Stimulated activated CD8-positive, alpha-beta memory T cell treated with anti-CD3 and anti-CD28 coated beads, Interleukin-15, amount 100 ng/mL, for 48 hours (primary cell): ENCODE data around the gene RFFL.
"Not testable (repeated sequence)": the region's sequence is repeated elsewhere in the genome, so short reads cannot be mapped to it uniquely, and the experiment has no call there.

ENCODE experiments used
- DNase-seq, 2 donors: peaks; one replicate each; pipeline ENCODE4 v3.0.0-alpha.2; 2020; ENCODE audit warnings: low read depth in 2 of 2

Gene RFFL

DNA sequence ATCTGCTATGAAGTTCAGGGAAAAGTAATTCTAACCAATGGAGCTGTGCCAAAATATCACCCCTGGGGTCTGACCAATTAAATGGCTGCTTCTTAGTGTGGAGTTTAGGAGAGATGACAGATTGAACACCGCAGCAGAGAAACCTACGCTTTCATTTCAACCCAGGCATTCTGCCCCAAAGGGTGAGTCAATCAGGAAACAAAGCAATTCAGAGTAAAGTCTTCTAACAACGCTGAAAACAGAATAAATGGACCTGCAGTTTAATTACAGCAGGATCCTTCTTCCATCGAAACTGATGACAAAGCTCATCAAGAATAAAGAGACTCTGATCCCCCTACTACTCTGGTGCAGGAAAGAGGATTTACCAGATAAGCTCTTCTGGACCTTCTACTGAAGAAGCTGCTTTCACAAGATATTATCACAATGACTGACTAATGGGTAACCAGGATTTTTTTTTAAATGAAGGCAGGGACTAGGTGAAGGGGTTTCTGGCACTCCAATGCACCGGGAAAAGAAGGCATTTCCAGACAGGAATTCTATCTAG, 16.7 kb downstream of the RFFL start:
- peak; percentile 48 to 56 for DNase-seq

DNA sequence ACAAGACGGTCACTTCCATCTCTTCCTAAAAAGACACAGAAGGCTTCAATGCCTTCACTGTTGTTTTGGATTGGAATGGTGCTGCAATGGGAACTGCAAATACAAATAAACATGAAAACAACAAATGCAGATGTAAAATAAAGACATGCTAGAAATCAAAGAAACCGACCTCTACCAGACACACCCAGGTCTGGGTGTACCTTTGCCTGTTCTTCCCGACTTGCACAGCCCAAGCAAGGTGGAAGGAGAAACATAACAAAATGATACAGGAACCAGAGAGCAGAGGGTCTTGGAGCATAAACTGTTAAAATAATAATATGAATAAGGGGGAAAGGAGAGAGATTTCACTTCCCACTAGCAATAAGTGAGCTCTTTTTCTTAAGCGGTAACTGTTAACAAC, 17.3 kb downstream of the RFFL start:
- DNase-seq, result no peak

DNA sequence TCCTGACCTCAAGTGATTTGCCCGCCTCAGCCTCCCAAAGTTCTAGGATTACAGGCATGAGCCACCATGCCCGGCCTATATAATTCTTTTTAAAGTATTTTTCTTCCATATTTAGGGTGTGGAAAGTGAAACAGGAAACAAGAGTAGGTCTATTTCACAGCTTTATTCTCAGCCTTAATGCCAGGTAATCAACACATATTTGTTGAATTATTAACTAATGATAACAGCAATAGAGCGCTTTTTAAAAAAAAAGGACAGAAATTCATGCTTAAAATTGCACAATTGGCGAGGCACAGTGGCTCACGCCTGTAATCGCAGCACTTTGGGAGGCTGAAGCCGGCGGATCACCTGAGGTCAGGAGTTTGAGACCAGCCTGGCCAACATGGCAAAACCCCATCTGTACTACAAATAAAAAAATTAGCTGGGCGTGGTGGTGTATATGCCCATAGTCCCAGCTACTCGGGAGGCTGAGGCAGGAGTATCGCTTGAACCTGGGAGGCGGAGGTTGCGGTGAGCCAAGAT, 18.0 kb downstream of the RFFL start:
- DNase-seq, result not testable (repeated sequence)

DNA sequence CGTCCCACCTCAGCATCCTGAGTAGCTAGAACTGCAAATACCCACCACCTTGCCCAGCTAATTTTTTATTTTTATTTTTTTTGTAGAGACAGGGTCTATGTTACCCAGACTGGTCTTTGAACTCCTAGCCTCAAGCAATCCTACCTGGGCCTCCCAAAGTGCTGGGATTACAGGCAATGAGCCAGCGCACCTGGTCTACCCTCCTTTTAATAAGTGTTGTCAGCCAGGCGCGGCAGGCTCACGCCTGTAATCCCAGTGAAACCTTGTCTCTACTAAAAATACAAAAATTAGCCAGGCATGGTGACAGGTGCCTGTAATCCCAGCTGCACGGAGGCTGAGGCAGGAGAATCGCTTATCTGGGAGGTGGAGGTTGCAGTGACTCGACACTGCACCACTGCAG, 19.3 kb downstream of the RFFL start:
- no peak for DNase-seq

DNA sequence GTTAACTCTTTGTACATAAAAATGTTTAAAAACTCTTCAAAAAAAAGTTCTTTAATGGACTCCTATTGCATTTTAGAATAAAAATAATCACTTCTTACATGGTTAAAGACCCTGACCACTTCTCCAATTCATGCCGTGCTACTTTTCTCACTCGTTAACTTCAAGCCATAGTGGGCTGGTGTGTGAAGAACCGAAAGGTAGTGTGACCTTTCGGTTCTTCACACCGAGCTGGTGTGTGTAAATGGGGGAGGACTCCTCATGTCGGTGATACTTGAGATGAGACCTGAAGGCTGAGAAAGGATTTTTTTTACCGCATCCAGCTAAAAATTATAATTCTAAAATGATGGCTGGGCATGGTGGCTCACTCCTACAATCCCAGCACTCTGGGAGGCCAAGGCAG, 22.1 kb downstream of the RFFL start:
- no peak for DNase-seq

DNA sequence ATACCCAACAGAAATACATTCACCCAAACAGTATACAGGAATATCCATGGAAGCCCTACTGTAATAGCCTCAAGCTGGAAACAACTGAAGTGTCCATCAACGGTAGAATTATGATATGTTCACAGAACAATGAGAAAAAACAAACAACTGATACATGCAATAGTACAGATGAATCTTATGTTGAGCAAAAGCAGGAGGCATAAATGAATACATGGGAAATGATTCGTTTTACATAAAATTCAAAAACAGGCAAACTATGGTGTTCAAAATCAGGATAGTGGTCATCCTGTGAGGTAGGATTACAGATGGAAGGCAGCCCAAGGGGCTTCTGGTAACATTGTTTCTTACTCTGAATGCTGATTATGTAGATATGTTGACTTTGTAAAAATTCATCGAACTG, 25.1 kb downstream of the RFFL start:
- no peak for DNase-seq

DNA sequence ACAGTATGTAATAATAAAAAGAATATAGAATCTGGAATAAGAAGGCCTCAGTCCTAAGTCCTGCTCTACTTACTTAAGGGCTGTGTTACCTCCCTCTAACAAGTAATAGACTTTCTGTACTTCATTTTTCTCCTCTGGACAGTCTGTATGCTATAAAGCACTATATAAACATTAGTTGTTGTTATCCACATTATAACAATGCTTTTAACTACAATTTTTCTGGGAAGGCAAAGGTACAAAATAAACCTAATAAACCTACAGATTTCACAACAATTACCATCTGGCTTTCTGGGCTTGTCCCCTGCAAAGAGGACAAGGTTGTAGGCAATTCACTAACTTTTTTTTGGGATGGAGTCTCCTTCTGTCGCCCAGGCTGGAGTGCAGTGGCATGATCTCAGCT, 32.7 kb downstream of the RFFL start:
- no peak for DNase-seq

DNA sequence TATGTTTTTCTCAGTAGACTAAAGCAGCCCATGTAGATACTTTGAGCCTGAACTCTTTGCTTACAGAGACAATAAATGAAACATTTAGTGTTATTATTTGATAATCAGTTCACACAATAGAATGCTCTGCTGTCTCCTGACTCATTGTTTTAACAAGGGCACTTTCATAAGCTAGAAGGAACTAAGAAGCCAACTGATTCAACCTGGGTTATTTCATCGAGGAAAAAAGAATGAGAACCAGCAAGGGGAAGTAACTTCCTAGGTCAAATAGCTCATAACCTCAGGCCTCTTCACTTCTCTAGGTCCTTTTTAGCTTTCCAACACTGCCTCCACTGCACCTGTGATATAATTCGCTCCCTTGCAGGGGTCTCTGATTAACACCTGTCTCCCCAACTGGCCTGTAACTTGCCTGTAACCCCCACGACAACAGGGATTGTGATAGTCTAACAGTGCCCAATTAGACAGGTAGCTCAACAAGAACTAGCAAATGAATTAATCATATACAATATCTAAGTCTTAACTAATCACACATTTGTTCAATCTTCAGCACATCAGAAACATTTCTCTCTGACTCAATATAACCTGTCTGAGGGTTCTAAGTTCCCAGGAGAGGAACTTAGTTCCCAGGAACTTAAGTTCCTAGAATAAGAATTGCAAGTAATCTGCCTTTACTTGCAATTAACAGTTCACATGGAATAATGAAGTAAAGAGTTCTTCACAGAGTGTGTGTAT, 34.8 kb downstream of the RFFL start:
- DNase-seq, result no peak

DNA sequence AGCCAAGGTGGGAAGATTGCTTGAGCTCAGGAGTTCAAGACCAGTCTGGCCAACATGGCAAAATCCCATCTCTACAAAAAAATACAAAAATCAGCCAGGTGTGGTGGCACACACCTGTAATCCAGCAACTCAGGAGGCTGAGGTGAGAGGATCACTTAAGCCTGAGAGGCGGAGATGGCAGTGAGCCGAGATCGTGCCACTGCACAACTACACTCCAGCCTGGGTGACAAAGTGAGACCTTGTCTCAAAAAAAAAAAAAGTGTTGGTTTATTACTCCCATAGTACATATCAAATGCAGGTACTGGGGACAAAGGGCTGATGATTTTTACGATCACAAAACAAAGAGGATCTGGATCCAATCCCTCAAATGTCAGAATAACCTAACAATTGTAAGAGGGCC, 35.4 kb downstream of the RFFL start:
- DNase-seq, result not testable (repeated sequence)

DNA sequence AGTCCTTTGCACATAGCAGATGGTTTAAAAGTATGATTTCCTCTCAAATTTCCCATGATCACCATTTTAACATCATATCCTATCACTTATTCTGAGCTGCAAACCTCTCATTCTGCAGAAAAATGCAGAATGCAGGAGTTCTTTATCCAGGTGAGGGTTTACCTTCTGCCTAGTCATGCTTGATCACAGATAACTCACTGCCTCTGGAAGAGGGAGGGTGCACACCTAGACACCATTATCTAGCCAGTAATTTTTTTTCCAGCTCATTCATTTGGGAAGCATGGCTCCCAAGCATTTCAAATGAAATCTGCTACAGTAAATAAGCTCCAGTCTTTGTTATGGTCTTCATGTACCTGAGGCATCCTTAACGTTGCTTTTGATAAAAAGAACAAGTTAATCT, 38.0 kb downstream of the RFFL start:
- no peak for DNase-seq

DNA sequence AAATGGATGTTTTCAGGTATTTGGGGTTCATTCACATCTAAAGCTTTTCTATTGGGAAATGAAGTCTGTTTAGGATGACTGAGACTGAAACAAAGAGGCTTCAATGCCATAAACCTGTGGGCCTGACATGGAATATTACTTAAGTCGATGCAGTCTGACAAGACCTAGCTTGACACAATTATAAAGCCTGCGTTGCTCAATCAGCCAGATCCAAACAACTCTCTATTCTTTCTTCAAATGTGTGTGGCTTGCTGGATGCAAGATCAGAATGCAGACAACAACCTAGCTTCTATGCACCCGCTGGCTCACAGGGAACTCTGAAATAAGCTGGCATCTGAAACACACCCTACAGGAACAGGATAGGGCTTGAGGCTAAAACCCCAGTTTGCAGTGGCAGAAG, 40.0 kb downstream of the RFFL start:
- DNase-seq, result no peak

DNA sequence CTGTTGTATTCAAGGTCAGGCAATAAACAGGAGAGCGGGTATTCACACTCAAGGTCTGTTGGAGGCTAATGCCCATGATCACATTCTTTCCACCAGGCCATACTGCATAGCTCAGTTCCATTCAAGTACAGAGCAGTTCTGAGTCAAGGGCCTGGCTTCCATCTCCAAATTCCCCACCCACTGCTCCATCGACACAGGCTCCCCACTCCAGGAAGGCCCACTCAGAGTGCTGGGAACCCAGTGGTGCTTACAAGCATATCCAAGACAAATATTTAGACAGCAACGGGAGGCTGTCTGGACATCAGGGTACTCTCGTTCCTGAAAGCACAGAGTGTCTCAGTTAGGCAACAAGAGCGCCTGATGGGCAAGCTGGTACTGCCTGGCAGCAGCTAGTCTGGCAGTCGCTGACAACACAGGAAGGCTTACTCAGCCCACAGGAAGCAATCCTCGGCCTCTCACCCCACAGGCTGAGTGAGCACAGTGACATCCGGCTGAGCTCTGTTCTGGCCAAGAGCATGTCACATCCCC, 40.9 kb downstream of the RFFL start:
- DNase-seq, result peak; percentile 66 to 69

DNA sequence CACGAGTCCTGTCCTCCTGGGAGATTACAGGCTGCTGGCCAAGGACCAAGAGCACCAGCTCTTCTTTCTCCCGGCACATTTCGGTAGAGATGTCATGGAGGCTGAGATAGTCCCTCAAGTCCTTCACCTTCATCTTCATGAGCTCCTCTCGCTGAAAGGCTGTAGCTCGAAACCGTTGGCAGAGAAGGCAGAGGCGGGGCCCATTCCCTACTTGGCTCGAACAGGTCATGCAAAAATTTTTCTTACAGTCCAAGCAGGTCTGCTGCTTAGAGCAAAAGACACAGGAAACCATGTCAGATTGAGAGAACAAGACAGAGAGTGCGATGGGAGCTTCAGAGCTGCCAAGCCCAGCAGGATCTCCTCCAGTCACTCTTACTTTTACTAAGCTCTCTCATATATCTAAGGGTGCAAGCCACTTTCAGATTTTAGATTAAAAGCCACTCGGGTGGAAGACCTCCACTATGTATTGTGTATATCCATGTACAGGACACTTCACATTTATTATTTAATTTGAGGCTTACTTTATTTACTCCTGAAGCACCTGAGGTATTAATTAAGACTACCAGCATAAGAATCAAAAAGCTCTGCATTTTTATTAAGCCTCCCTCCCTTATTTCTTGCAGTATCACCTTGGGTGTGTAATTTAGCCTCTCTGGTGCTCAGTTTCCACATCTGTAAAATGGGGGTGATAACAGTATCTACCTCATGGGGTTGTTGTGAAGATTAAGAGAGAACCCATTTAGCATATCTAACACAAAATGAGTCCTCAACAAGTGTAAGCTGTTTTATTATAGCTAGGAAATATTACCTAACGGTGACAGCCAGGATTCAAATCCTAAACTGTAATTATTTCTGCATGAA, 41.8 kb downstream of the RFFL start:
- DNase-seq, result no peak

DNA sequence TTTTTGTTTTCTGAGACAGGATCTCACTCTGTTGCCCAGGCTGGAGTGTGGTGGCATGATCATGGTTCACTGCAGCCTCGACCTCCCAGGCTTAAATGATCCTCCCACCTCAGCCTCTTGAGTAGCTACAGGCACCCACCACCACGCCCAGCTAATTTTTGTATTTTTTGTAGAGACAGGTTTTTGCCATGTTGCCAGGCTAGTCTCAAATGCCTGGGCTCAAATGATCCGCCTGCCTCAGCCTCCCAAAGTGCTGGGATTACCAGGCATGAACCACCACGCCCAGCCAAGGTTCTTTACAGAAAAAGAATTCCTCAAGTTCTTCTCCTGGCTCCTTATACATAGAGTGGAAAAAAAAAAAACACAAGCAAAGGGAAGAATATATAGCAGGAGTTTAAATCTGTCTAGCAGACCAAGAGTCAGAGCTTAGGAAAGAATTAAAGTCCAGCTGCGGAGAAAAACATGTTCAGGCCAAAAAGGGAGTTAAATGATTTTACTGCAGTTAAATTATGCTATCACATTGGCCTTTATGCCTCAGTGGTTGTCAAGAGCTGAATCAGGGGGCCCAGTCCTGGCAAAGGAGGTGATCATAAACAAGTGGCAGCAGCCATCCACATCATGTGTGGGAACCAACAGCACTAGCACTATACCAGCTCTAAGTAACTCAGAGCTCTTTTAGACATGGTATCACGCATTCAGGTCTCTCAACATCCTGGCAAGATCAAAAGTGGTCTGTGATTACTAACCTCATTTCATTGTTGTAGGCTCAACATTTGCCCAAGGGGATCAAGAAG, 43.9 kb downstream of the RFFL start:
- no peak for DNase-seq

DNA sequence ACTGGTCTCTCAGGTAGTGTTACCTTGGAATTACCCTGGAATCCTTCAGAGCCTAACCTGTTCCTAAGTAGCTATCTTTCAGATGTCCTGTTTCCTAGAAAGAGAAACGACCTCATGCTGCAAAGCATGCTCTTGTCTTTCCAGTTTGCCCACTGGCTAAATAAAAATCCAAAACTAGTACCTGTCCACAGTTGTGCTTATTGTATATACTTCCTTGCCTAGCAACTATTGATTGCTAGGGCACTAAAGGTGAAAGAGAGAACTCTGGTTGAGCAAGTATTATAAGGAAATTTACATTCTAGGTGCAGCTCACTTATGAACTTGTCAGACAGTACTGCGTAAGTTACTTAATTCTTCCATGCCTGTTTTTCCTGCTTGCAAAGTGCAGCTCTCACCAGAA, 44.7 kb downstream of the RFFL start:
- no peak for DNase-seq

DNA sequence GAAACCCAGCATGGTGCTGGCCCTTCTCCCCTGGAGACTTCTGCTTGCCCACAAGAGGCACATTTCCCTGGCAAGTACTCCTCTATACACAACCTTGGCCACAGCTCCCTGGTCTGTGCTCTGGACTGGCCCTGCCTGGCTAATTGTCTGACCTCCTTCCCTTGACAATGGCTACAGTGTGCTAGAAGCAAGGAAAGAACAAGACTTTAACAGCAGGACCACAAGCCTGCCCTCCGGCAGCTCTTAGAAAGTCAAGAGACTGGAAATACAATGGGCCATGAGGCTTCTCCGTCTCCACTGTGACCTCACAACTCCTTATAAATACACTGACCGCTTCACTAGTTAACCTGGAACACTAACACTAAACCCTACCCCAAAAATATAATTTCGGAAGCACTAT, 46.5 kb downstream of the RFFL start:
- no peak for DNase-seq

DNA sequence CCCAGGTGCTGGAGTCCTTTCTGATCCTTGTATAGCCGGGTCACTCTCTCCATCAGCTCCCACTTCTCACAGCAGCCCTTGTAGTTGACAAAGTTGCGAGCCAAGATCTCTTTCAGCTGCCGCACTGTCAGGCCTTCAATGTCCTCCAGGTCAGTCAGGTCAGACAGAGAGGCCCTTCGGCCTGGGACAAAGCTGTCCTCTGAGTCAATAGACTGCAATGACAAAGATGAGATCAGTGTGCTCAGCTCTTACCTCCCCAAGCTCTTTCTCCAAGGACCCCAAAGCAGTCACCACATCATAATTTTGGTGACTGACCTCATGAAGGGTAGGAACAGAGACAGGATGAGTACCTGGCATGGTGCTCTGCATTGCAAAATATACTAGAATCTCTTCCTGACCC, 47.1 kb downstream of the RFFL start:
- DNase-seq, result no peak

DNA sequence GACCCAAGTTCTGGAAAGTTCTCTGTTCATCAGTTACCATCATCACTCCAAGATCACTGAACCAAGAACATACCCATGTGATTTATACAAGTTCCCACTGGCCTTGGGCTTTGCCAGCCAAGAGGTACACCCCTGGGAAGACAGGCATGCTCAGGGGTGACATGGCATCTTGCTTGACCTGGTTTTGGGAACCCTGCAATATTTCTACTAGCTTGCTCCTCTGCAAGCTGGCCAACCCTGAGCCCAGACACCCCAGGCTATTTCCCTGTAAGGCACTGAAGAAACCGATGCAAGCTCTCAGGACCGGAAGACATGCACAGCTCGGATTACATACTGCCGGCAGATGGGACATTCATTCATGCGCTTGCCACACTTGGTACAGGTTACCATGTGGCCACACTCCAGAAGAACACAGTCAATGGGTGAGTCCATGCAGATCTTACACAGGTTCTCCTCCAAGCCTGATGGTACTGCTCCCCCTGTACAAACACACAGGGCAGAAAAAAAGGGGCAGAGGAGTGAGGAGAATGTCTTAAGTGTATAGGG, 51.8 kb downstream of the RFFL start:
- DNase-seq, result no peak

DNA sequence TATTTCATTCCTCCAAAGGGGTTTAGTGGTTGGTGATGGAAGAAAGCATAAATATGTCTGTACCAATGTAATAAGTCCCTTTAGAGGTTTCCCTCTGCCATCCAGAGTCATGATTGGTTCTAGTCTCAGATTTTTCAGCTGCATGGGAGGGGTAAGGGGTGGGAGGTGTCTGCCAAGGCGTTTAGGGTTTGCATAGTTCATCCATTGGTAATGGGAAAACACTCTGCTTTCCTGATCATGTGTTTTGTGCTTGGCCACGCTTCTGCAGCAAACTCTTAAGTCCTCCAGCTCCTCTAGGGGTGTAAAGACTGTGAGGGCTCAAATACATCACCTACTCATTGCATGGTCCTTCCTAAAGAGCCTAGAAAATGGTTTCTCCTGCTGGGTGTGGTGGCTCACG, 53.4 kb downstream of the RFFL start:
- no peak for DNase-seq

DNA sequence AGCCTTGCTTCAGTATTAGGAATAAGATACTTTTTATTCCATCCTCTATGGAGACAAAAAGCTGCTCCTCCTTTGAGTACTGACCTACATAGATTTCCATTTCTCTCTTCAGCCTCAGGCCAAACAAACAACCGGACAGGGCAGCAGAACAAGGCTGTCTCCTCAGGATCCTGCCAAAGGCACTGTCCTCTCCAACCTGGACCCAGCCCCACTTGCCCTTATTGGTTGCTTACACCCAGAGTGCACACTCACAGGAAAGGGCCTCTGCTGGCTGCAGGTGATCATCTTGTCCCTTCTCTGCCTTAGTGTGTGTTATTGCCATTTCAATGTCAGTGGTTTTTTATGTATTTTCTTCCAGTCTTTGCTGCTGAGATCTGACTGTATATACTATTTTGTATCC, 56.5 kb downstream of the RFFL start:
- DNase-seq, result no peak

DNA sequence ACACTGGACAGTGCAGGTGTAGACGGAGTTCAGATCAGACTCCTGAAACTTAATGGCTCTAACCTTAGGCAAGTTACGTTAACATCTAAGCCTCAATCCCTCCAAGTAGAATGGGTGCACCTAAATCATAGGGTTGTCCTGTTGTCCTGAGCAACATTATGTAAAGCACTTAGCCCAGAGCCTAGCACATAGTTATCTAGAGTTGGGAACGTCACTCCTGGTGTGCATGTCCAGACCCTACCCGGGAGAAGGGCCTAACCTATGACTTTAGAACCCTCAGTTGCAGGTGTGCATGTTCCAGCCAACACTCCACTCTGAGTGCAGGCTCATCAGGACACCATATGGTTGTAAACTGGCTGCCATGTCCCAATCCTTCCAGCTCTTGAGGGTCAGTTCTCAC, 57.2 kb downstream of the RFFL start:
- no peak for DNase-seq
